HG02852 (cell line): ENCODE data around the gene BMP7.

Experiments used
- ATAC-seq: cut with Tn5 transposase; IDR thresholded peaks from one replicate; pipeline ENCODE4 v1.9.1; 2021; ENCODE audit warnings: mild to moderate bottlenecking, moderate library complexity; ENCODE audit not compliant: unreplicated experiment

The BMP7 gene

GRCh38 chr20:57131601-57132391 lies 134.6 kb downstream of the BMP7 start:
- ATAC-seq = no peak

- no peak for ATAC-seq
Observed at GRCh38 chr20:57131077-57131476, 135.4 kb downstream of the BMP7 start.

- ATAC-seq = no peak
Observed at GRCh38 chr20:57130160-57130772, 136.2 kb downstream of the BMP7 start.

GRCh38 chr20:57129303-57129702 lies 137.1 kb downstream of the BMP7 start:
- no peak for ATAC-seq

GRCh38 chr20:57128044-57128757 lies 138.2 kb downstream of the BMP7 start:
- ATAC-seq = no peak

- ATAC-seq = no peak
Observed at GRCh38 chr20:57126481-57127092, 139.9 kb downstream of the BMP7 start.

- ATAC-seq = no peak
Observed at GRCh38 chr20:57124800-57125517, 141.5 kb downstream of the BMP7 start.

- ATAC-seq = no peak
Observed at GRCh38 chr20:57124366-57124765, 142.1 kb downstream of the BMP7 start.

- no peak for ATAC-seq
Observed at GRCh38 chr20:57123504-57123903, 142.9 kb downstream of the BMP7 start.

- ATAC-seq = no peak
Observed at GRCh38 chr20:57122536-57123489, 143.6 kb downstream of the BMP7 start.

GRCh38 chr20:57118964-57119363 lies 147.5 kb downstream of the BMP7 start:
- no peak for ATAC-seq
